ENCODE measurements around the gene KIAA0408. TPM values are rescaled to one million over a fixed set of nuclear protein-coding genes. Genes with fewer than 3 reads are reported as not detected.

The KIAA0408 gene
- total and polyA plus RNA-seq, 9 of the 15 experiments (the other 6 are each of a cell fraction or from before 2014, with no cell fraction given), result 0.11 TPM; not detected in 8

- TF ChIP-seq ZBTB5 (IDR thresholded peaks at IDR 0.05) (no peak), BCL6 (CRISPR knock-in tag; IDR thresholded peaks at IDR 0.05) (no peak), ZKSCAN8 (CRISPR knock-in tag; IDR thresholded peaks at IDR 0.05) (no peak), ZNF277 (CRISPR knock-in tag; IDR thresholded peaks at IDR 0.05; ENCODE audit: borderline replicate concordance) (no peak), CTCF (IDR thresholded peaks at IDR 0.05 in 2 of 3, conservative IDR thresholded peaks at IDR 0.05 in 1 of 3; ENCODE audit: insufficient read depth in 2 of 3, low read depth in 1 of 3, low read length in 3 of 3) (no peak), NR3C1 (CRISPR knock-in tag; IDR thresholded peaks at IDR 0.05) (no peak)
These were observed 19.5 kb downstream of the KIAA0408 start (continued) for GRCh38 chr6:127439718-127440117.
